Measurements from ENCODE around the gene SLFN13. TPM values are rescaled to one million over a fixed set of nuclear protein-coding genes. Genes with fewer than 3 reads are reported as not detected.
"Not testable (repeated sequence)": the region's sequence is repeated elsewhere in the genome, so short reads cannot be mapped to it uniquely, and the experiment has no call there.

Gene SLFN13
- total and polyA plus RNA-seq, 4 donors = 0.53 to 14.2 (median 2.2) TPM

DNA sequence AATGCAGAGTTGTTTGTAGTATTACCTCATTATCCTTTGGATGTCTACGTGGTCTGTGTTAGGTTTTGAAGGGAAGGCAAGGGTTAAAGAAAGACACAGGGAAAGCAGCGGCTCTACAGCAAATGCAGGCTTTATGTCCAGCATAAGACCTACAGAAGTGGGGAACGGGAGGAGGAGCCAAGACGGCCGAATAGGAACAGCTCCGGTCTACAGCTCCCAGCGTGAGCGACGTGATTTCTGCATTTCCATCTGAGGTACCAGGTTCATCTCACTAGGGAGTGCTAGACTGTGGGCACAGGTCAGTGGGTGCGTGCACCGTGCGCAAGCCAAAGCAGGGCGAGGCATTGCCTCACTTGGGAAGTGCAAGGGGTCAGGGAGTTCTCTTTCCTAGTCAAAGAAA, 54.8 kb downstream of the SLFN13 start:
- H3K36me3 ChIP-seq (ENCODE audit: control insufficient read depth in 4 of 4, insufficient read depth in 3 of 4, low read depth in 1 of 4, low read length in 3 of 4); H3K4me3 ChIP-seq (ENCODE audit: low read depth in 1 of 3, low read length in 3 of 3): not testable (repeated sequence)
- WGBS = 90% methylated on average over 13 of the region's 13 CpGs

DNA sequence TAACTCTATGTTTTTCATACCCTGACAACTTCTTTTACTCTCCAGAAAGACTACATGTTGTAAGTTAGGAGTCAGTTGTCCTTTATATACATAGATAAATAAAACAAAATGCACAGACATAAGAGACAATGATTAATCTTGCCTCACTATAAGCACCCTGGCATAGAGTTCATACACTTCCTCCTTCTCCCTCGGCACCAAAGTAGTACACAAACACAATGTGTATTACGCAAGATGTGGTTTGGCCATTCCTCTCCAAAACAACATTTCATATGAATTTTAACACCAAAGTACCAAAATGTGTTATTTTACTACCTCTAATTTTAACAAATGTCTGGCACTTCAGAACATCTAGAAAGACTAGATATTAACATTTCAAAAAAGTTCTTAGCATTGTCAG, 57.9 kb downstream of the SLFN13 start:
- TF ChIP-seq GABPA (IDR thresholded peaks at IDR 0.05 in 1 of 2, conservative IDR thresholded peaks at IDR 0.05 in 1 of 2) (no peak), HNF4G (IDR thresholded peaks at IDR 0.05) (no peak)
- Histone ChIP-seq H3K9ac (ENCODE audit: low read depth in 1 of 2, low read length in 2 of 2) (no peak overlapping the region), H3K4me3 (ENCODE audit: low read depth in 1 of 3, low read length in 3 of 3) (no peak overlapping the region), H3K9me3 (ENCODE audit: control insufficient read depth in 4 of 4, low read length in 3 of 4) (no peaks in the 10 kb centered on the region), H3K36me3 (ENCODE audit: control insufficient read depth in 4 of 4, insufficient read depth in 3 of 4, low read depth in 1 of 4, low read length in 3 of 4) (no peaks in the 10 kb centered on the region), H3K27me3 (ENCODE audit: control insufficient read depth in 4 of 4, insufficient read depth in 4 of 4, low read length in 3 of 4) (peaks cover 0 to 9% (median 2%) of the 10 kb centered on the region in 4 donors), H3K27ac (ENCODE audit: low read depth in 1 of 2, low read length in 2 of 2) (no peak overlapping the region), H3K4me1 (ENCODE audit: control insufficient read depth in 4 of 4, insufficient read depth in 4 of 4, low read length in 3 of 4) (no peaks in the 10 kb centered on the region)
- no peak for DNase-seq (ENCODE audit: low spot score)
- WGBS = 52% methylated on average over 2 of the region's 2 CpGs

More for the DNA sequence above, 54.8 kb downstream of the SLFN13 start:
- not testable (repeated sequence) for H3K27ac ChIP-seq (ENCODE audit: low read depth in 1 of 2, low read length in 2 of 2); H3K9ac ChIP-seq (ENCODE audit: low read depth in 1 of 2, low read length in 2 of 2); H3K27me3 ChIP-seq (ENCODE audit: control insufficient read depth in 4 of 4, insufficient read depth in 4 of 4, low read length in 3 of 4); DNase-seq (ENCODE audit: low spot score); H3K9me3 ChIP-seq (ENCODE audit: control insufficient read depth in 4 of 4, low read length in 3 of 4); H3K4me1 ChIP-seq (ENCODE audit: control insufficient read depth in 4 of 4, insufficient read depth in 4 of 4, low read length in 3 of 4)

DNA sequence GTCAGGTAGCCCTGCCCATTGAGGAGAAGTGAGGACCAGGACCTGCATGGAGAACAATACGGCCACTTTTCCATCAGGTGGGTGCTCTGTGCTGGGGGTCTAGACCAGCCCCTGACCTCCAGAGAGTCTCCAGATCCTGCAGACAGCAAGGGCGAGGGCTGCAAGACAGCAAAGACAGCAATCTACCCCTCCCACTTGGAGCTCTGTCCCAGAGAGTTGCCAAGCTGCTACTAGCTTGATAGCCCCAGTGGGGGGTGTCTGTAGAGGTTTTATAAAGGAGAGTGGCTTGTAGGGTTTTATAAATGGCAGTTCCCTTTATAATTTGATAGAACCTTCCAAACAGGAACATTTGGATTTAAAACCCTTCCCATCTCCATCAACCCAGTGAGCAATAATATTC, 58.4 kb downstream of the SLFN13 start:
- H3K27ac ChIP-seq (ENCODE audit: low read depth in 1 of 2, low read length in 2 of 2) = no peak overlapping the region
- TF ChIP-seq JUND (IDR thresholded peaks at IDR 0.05) (no peak), FOXA1 (IDR thresholded peaks at IDR 0.05) (no peak), SP1 (IDR thresholded peaks at IDR 0.05) (no peak), RAD21 (IDR thresholded peaks at IDR 0.05) (no peak), HNF4G (IDR thresholded peaks at IDR 0.05) (no peak), GABPA (IDR thresholded peaks at IDR 0.05 in 1 of 2, conservative IDR thresholded peaks at IDR 0.05 in 1 of 2) (no peak), FOXA2 (IDR thresholded peaks at IDR 0.05) (no peak), TAF1 (conservative IDR thresholded peaks at IDR 0.05) (no peak), YY1 (IDR thresholded peaks at IDR 0.05) (no peak), EGR1 (IDR thresholded peaks at IDR 0.05; ENCODE audit: low read depth in 2 of 2) (no peak)
- TF ChIP-seq, protein P1, sequence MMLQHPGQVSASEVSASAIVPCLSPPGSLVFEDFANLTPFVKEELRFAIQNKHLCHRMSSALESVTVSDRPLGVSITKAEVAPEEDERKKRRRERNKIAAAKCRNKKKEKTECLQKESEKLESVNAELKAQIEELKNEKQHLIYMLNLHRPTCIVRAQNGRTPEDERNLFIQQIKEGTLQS (IDR thresholded peaks at IDR 0.05) = no peak
- TF ChIP-seq, protein P2, sequence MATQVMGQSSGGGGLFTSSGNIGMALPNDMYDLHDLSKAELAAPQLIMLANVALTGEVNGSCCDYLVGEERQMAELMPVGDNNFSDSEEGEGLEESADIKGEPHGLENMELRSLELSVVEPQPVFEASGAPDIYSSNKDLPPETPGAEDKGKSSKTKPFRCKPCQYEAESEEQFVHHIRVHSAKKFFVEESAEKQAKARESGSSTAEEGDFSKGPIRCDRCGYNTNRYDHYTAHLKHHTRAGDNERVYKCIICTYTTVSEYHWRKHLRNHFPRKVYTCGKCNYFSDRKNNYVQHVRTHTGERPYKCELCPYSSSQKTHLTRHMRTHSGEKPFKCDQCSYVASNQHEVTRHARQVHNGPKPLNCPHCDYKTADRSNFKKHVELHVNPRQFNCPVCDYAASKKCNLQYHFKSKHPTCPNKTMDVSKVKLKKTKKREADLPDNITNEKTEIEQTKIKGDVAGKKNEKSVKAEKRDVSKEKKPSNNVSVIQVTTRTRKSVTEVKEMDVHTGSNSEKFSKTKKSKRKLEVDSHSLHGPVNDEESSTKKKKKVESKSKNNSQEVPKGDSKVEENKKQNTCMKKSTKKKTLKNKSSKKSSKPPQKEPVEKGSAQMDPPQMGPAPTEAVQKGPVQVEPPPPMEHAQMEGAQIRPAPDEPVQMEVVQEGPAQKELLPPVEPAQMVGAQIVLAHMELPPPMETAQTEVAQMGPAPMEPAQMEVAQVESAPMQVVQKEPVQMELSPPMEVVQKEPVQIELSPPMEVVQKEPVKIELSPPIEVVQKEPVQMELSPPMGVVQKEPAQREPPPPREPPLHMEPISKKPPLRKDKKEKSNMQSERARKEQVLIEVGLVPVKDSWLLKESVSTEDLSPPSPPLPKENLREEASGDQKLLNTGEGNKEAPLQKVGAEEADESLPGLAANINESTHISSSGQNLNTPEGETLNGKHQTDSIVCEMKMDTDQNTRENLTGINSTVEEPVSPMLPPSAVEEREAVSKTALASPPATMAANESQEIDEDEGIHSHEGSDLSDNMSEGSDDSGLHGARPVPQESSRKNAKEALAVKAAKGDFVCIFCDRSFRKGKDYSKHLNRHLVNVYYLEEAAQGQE (IDR thresholded peaks at IDR 0.05) = no peak
- DNase-seq (ENCODE audit: low spot score) = no peak
- no peaks in the 10 kb centered on the region for H3K36me3 ChIP-seq (ENCODE audit: control insufficient read depth in 4 of 4, insufficient read depth in 3 of 4, low read depth in 1 of 4, low read length in 3 of 4)
- no peaks in the 10 kb centered on the region for H3K9me3 ChIP-seq (ENCODE audit: control insufficient read depth in 4 of 4, low read length in 3 of 4)
- H3K27me3 ChIP-seq (ENCODE audit: control insufficient read depth in 4 of 4, insufficient read depth in 4 of 4, low read length in 3 of 4) = peaks cover 0 to 9% (median 2%) of the 10 kb centered on the region in 4 donors
- H3K4me3 ChIP-seq (ENCODE audit: low read depth in 1 of 3, low read length in 3 of 3) = no peak overlapping the region
- H3K4me1 ChIP-seq (ENCODE audit: control insufficient read depth in 4 of 4, insufficient read depth in 4 of 4, low read length in 3 of 4) = no peaks in the 10 kb centered on the region
- H3K9ac ChIP-seq (ENCODE audit: low read depth in 1 of 2, low read length in 2 of 2) = no peak overlapping the region
- 63% methylated on average over 2 of the region's 2 CpGs for WGBS

Data from liver (tissue), 9 donors.